ENCODE results near the gene MCUB.

DNA sequence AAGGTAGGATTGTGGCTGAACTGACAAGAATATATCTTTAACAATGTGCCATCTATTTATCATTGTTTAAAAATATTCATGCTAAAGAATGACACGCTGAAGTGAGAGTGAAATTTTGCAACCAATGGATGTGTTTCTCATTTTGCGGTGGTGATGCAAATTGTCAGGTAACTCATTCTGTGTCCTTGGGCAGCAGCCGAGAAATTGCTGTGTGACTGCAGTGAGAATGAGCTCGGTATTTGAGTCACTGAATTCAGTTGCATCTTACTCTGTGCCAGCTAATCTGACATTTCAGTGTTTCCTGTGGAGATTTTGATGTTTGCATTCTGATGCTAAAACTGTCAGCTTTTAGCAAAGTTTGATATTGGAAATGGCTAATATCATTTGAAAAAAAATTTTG lies 28.1 kb downstream of the MCUB start:
- TF ChIP-seq, protein P1, sequence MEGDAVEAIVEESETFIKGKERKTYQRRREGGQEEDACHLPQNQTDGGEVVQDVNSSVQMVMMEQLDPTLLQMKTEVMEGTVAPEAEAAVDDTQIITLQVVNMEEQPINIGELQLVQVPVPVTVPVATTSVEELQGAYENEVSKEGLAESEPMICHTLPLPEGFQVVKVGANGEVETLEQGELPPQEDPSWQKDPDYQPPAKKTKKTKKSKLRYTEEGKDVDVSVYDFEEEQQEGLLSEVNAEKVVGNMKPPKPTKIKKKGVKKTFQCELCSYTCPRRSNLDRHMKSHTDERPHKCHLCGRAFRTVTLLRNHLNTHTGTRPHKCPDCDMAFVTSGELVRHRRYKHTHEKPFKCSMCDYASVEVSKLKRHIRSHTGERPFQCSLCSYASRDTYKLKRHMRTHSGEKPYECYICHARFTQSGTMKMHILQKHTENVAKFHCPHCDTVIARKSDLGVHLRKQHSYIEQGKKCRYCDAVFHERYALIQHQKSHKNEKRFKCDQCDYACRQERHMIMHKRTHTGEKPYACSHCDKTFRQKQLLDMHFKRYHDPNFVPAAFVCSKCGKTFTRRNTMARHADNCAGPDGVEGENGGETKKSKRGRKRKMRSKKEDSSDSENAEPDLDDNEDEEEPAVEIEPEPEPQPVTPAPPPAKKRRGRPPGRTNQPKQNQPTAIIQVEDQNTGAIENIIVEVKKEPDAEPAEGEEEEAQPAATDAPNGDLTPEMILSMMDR (IDR thresholded peaks at IDR 0.05; ENCODE audit: poor library complexity, severe bottlenecking), result no peak
- no peak for TF ChIP-seq SMC3 (conservative IDR thresholded peaks at IDR 0.05; ENCODE audit: poor library complexity)

All from neural cell (in vitro differentiated cells).